ENCODE measurements around the gene PRPS1L1. TPM values are rescaled to one million over a fixed set of nuclear protein-coding genes. Genes with fewer than 3 reads are reported as not detected.

Gene PRPS1L1
- polyA plus RNA-seq, 3 donors: not detected

DNA sequence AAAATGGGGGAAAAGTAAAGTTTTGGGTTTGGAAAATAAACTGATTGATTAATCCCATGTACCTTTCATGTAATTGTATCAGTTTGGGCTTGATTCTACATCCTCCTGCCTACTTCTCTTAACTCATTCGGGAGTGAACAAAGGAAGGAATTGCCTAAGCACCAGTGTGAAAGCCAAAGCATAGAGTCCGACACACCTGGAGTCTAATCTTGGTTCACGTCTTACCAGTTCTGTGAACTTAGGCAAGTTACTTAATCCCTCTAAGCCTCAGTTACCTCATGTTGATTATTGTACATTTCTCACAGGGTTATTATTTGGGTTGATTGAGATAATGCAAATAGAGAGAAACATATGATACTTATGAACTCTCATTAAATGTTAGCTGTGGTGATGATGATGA, 41.1 kb upstream of the PRPS1L1 start:
- no peaks in the 10 kb centered on the region for H3K27me3 Mint-ChIP-seq (ENCODE audit: low read depth in 3 of 3)
- H3K4me3 Mint-ChIP-seq: no peak overlapping the region
- no peak overlapping the region for H3K4me3 ChIP-seq (replicated peaks in 1 of 3; ENCODE audit: low read depth in 2 of 3, low read length in 3 of 3)
- no peaks in the 10 kb centered on the region for H3K79me2 ChIP-seq (ENCODE audit: insufficient read depth, low read length)
- no peak for DNase-seq
- no peaks in the 10 kb centered on the region for H3K36me3 Mint-ChIP-seq
- H3K27me3 ChIP-seq (ENCODE audit: control insufficient read depth in 2 of 2, insufficient read depth in 2 of 2, low read length in 2 of 2): no peaks in the 10 kb centered on the region
- H3K27ac ChIP-seq (ENCODE audit: low read depth in 1 of 2, low read length in 2 of 2): no peak overlapping the region
- H3K4me2 ChIP-seq (replicated peaks; ENCODE audit: extremely low read depth, low read length, poor library complexity, severe bottlenecking): no peak overlapping the region
- TF ChIP-seq, protein P1, sequence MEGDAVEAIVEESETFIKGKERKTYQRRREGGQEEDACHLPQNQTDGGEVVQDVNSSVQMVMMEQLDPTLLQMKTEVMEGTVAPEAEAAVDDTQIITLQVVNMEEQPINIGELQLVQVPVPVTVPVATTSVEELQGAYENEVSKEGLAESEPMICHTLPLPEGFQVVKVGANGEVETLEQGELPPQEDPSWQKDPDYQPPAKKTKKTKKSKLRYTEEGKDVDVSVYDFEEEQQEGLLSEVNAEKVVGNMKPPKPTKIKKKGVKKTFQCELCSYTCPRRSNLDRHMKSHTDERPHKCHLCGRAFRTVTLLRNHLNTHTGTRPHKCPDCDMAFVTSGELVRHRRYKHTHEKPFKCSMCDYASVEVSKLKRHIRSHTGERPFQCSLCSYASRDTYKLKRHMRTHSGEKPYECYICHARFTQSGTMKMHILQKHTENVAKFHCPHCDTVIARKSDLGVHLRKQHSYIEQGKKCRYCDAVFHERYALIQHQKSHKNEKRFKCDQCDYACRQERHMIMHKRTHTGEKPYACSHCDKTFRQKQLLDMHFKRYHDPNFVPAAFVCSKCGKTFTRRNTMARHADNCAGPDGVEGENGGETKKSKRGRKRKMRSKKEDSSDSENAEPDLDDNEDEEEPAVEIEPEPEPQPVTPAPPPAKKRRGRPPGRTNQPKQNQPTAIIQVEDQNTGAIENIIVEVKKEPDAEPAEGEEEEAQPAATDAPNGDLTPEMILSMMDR (IDR thresholded peaks at IDR 0.05): no peak
- no peaks in the 10 kb centered on the region for H3K36me3 ChIP-seq (replicated peaks in 1 of 2; ENCODE audit: control insufficient read depth in 1 of 2, insufficient read depth in 2 of 2, low read length in 2 of 2)
- no peak overlapping the region for H3K9ac ChIP-seq (ENCODE audit: insufficient read depth, low read length, poor library complexity, severe bottlenecking)
- intact Hi-C loops (cut with micrococcal nuclease): no loop called here
- no peaks in the 10 kb centered on the region for H3K4me1 Mint-ChIP-seq
- no peaks in the 10 kb centered on the region for H3K4me1 ChIP-seq (ENCODE audit: control insufficient read depth in 1 of 2, insufficient read depth in 2 of 2, low read length in 2 of 2)
- no CpG with 5 or more reads among the region's 3 CpGs for WGBS (ENCODE audit: insufficient coverage)
- H3K27ac Mint-ChIP-seq: no peak overlapping the region
- peaks cover 0 to 2% (median 0%) of the 10 kb centered on the region in 7 donors for H3K9me3 Mint-ChIP-seq
- no peaks in the 10 kb centered on the region for H4K20me1 ChIP-seq (ENCODE audit: insufficient read depth, low read length)
- H3K9me3 ChIP-seq (replicated peaks in 1 of 2; ENCODE audit: control insufficient read depth in 1 of 2, insufficient read depth in 1 of 2, low read length in 2 of 2): no peaks in the 10 kb centered on the region
- H2AFZ ChIP-seq (ENCODE audit: insufficient read depth, low read depth, low read length, poor library complexity, severe bottlenecking): no peak overlapping the region

DNA sequence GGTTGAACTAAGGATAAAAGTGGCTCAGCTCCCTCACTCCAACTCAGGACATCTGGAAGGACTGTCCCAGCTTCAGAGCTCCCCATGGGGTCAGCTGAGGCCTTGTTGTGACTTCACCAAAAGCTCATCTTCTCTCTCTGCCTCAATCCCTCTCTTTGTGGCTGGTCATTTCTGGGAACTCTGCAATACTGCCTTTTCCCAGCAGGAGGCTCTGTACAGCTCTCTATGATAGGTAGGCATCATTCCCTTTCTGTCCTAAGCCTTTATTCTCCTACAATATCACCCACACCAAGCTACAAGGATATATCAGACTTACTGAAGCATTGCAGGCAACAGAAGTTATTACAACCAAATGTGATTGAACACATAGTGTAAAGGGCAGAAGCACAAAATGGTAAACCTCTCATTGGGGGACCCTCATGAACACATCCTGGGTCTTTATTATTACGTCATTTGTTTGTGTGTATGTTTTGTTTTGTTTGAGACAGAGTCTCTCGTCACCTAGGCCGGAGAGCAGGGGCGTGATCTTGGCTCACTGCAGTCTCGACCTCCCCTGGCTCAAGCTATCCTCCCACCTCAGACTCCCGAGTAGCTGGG, 36.7 kb upstream of the PRPS1L1 start:
- no peaks in the 10 kb centered on the region for H3K27me3 Mint-ChIP-seq (ENCODE audit: low read depth in 3 of 3)
- no peaks in the 10 kb centered on the region for H3K4me1 Mint-ChIP-seq
- TF ChIP-seq, protein P1 (IDR thresholded peaks at IDR 0.05): peak; percentile 90
- H3K36me3 Mint-ChIP-seq: no peaks in the 10 kb centered on the region
- DNase-seq: peak; percentile 14 to 51 (median 39)
- intact Hi-C loops (cut with micrococcal nuclease): loop anchor here in 1 of 2 donors (5.0 kb wide), 1 partner anchor 283 kb away; no protein-coding TSS in a partner anchor
- H4K20me1 ChIP-seq (ENCODE audit: insufficient read depth, low read length): no peaks in the 10 kb centered on the region
- H3K79me2 ChIP-seq (ENCODE audit: insufficient read depth, low read length): no peaks in the 10 kb centered on the region
- no peak overlapping the region for H2AFZ ChIP-seq (ENCODE audit: insufficient read depth, low read depth, low read length, poor library complexity, severe bottlenecking)
- H3K4me3 ChIP-seq (replicated peaks in 1 of 3; ENCODE audit: low read depth in 2 of 3, low read length in 3 of 3): no peak overlapping the region
- no peak overlapping the region for H3K27ac ChIP-seq (ENCODE audit: low read depth in 1 of 2, low read length in 2 of 2)
- H3K4me3 Mint-ChIP-seq: no peak overlapping the region
- no peaks in the 10 kb centered on the region for H3K27me3 ChIP-seq (ENCODE audit: control insufficient read depth in 2 of 2, insufficient read depth in 2 of 2, low read length in 2 of 2)
- no peaks in the 10 kb centered on the region for H3K4me1 ChIP-seq (ENCODE audit: control insufficient read depth in 1 of 2, insufficient read depth in 2 of 2, low read length in 2 of 2)
- H3K4me2 ChIP-seq (replicated peaks; ENCODE audit: extremely low read depth, low read length, poor library complexity, severe bottlenecking): no peak overlapping the region
- H3K9me3 ChIP-seq (replicated peaks in 1 of 2; ENCODE audit: control insufficient read depth in 1 of 2, insufficient read depth in 1 of 2, low read length in 2 of 2): no peaks in the 10 kb centered on the region
- no peak overlapping the region for H3K27ac Mint-ChIP-seq
- no peak overlapping the region for H3K9ac ChIP-seq (ENCODE audit: insufficient read depth, low read length, poor library complexity, severe bottlenecking)
- WGBS (ENCODE audit: insufficient coverage): 71% methylated on average over 1 of the region's 6 CpGs
- H3K36me3 ChIP-seq (replicated peaks in 1 of 2; ENCODE audit: control insufficient read depth in 1 of 2, insufficient read depth in 2 of 2, low read length in 2 of 2): no peaks in the 10 kb centered on the region
- H3K9me3 Mint-ChIP-seq: no peaks in the 10 kb centered on the region
